Upper lobe of right lung (tissue), 1 donor: ENCODE data around the gene INVS. TPM values are rescaled to one million over a fixed set of nuclear protein-coding genes. Genes with fewer than 3 reads are reported as not detected.

ENCODE experiments used
- ATAC-seq: fragments of 200-7000 bp; cut with Tn5 transposase; one replicate; pipeline ENCODE4 v1.9.1; 2020; ENCODE audit warnings: mild to moderate bottlenecking, moderate library complexity
- DNase-seq: peaks from one replicate; pipeline ENCODE4 v3.0.0-alpha.2; 2020
- H3K27ac ChIP-seq: fragments of 200-600 bp; one replicate; pipeline ENCODE4 v1.8.0; 2022
- H3K27me3 ChIP-seq: fragments of 200-600 bp; one replicate; pipeline ENCODE4 v1.8.0; 2022; ENCODE audit warnings: mild to moderate bottlenecking
- H3K36me3 ChIP-seq: fragments of 200-600 bp; one replicate; pipeline ENCODE4 v1.8.0; 2022
- H3K4me1 ChIP-seq: fragments of 200-600 bp; one replicate; pipeline ENCODE4 v1.8.0; 2022
- H3K4me3 ChIP-seq: fragments of 200-600 bp; one replicate; pipeline ENCODE4 v1.8.0; 2022; ENCODE audit warnings: mild to moderate bottlenecking
- H3K9me3 ChIP-seq: fragments of 200-600 bp; one replicate; pipeline ENCODE4 v1.8.0; 2022
- intact Hi-C: fragments of 100-400 bp; cut with DNase I; formaldehyde crosslinking; loops from one replicate; pipeline ENCODE4 v1.11.0; 2022
- total RNA-seq: library from RNA; stranded (reverse); fragmentation: NEBNext Ultra II Directional; extraction: Animal tissue kit (Norgen Biotek cat#: 25700); gene quantifications from one replicate; pipeline ENCODE4 v1.2.1, GENCODE V29; 2021
- TF ChIP-seq, protein P1 (sequence below): fragments of 200-600 bp; IDR thresholded peaks from one replicate; pipeline ENCODE4 v1.8.0; 2022; ENCODE audit warnings: antibody characterized with exemption
- donor health status: DM: no; HTN: yes; CAD: no; lungs with severe emphysema.

INVS gene
- total RNA-seq, 1 donor from 2014 or later, result 22.2 TPM

GRCh38 chr9:100292414-100292813, 193.4 kb downstream of the INVS start:
- no peaks in the 10 kb centered on the region for H3K4me1 ChIP-seq
- no peaks in the 10 kb centered on the region for H3K27me3 ChIP-seq
- DNase-seq, result no peak
- TF ChIP-seq, protein P1, sequence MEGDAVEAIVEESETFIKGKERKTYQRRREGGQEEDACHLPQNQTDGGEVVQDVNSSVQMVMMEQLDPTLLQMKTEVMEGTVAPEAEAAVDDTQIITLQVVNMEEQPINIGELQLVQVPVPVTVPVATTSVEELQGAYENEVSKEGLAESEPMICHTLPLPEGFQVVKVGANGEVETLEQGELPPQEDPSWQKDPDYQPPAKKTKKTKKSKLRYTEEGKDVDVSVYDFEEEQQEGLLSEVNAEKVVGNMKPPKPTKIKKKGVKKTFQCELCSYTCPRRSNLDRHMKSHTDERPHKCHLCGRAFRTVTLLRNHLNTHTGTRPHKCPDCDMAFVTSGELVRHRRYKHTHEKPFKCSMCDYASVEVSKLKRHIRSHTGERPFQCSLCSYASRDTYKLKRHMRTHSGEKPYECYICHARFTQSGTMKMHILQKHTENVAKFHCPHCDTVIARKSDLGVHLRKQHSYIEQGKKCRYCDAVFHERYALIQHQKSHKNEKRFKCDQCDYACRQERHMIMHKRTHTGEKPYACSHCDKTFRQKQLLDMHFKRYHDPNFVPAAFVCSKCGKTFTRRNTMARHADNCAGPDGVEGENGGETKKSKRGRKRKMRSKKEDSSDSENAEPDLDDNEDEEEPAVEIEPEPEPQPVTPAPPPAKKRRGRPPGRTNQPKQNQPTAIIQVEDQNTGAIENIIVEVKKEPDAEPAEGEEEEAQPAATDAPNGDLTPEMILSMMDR, result no peak
- no peak overlapping the region for H3K4me3 ChIP-seq
- no peak for ATAC-seq
- no peaks in the 10 kb centered on the region for H3K9me3 ChIP-seq
- peaks cover 57% of the 10 kb centered on the region for H3K36me3 ChIP-seq
- H3K27ac ChIP-seq, result no peak overlapping the region
- intact Hi-C loops, result no loop called here

- Histone ChIP-seq H3K4me1 (no peaks in the 10 kb centered on the region), H3K9me3 (no peaks in the 10 kb centered on the region), H3K27me3 (no peaks in the 10 kb centered on the region), H3K36me3 (peaks cover 69% of the 10 kb centered on the region), H3K4me3 (no peak overlapping the region), H3K27ac (no peak overlapping the region)
- TF ChIP-seq, protein P1, result no peak
- intact Hi-C loops, result no loop called here
- DNase-seq, result no peak
- ATAC-seq, result no peak
Measured at GRCh38 chr9:100294341-100294740, 195.3 kb downstream of the INVS start.

DNA sequence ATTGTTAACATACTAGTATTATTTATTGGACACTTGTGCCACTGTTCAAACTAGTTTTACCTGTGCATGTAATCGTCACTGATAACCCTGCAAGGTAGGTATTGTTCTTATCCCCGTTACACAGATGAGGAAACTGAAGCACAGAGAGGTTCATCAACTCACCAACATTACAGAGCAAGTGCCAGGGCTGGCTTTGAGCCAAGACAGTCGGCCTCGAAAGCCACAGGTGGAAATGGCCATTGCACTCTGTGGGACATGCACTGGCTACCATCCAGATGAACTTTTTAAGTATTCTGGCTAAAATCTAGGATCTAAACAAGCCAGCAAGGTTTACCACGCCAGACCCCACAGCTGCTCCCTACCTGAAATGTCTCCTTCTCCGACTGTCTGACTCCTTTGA, 195.8 kb downstream of the INVS start:
- TF ChIP-seq, protein P1, result no peak
- no peaks in the 10 kb centered on the region for H3K27me3 ChIP-seq
- peaks cover 71% of the 10 kb centered on the region for H3K36me3 ChIP-seq
- DNase-seq, result no peak
- no peak overlapping the region for H3K4me3 ChIP-seq
- ATAC-seq, result no peak
- no peaks in the 10 kb centered on the region for H3K4me1 ChIP-seq
- intact Hi-C loops, result no loop called here
- H3K27ac ChIP-seq, result no peak overlapping the region
- no peaks in the 10 kb centered on the region for H3K9me3 ChIP-seq

GRCh38 chr9:100295240-100295639, 196.2 kb downstream of the INVS start:
- Histone ChIP-seq H3K36me3 (peaks cover 75% of the 10 kb centered on the region), H3K27ac (no peak overlapping the region), H3K9me3 (no peaks in the 10 kb centered on the region), H3K4me3 (no peak overlapping the region), H3K4me1 (no peaks in the 10 kb centered on the region), H3K27me3 (no peaks in the 10 kb centered on the region)
- DNase-seq (no peak), ATAC-seq (no peak)
- intact Hi-C loops, result no loop called here
- TF ChIP-seq, protein P1, result no peak

GRCh38 chr9:100296407-100296806, 197.4 kb downstream of the INVS start:
- H3K4me1 ChIP-seq, result no peaks in the 10 kb centered on the region
- no peaks in the 10 kb centered on the region for H3K27me3 ChIP-seq
- ATAC-seq (no peak), DNase-seq (no peak)
- H3K9me3 ChIP-seq, result no peaks in the 10 kb centered on the region
- H3K4me3 ChIP-seq, result no peak overlapping the region
- intact Hi-C loops, result no loop called here
- H3K27ac ChIP-seq, result no peak overlapping the region
- H3K36me3 ChIP-seq, result peaks cover 79% of the 10 kb centered on the region
- TF ChIP-seq, protein P1, result no peak

DNA sequence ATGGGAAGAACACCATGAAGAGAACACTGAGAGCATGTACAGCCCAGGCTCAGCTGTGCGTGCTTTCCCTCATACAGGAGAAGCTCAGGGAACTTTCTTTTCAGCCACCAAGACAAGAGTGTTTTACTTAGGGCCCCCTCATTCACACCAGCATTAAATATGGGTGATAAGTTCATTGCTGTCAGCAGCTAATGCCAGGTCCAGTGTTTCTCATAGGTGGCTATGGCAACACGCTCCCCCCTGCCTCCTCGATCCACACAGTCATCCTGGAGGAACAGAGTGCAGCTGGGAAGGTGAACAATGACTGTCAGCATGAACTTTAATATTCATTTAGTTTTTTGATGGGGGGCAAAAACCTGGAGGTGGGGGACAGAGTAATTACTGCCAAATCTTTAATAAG, 199.3 kb downstream of the INVS start:
- Histone ChIP-seq H3K27me3 (no peaks in the 10 kb centered on the region), H3K27ac (no peak overlapping the region), H3K9me3 (no peaks in the 10 kb centered on the region), H3K4me3 (no peak overlapping the region), H3K4me1 (no peaks in the 10 kb centered on the region), H3K36me3 (peaks cover 76% of the 10 kb centered on the region)
- ATAC-seq (no peak), DNase-seq (no peak)
- TF ChIP-seq, protein P1, result no peak
- intact Hi-C loops, result no loop called here
